Liver (tissue), 3 donors: ENCODE results near the gene PLB1.

ENCODE experiments used
- EGR1 ChIP-seq, 2 donors: IDR thresholded peaks; 2 replicates each; pipeline ENCODE4 v1.6.1; 2016 to 2018; ENCODE audit warnings: antibody characterized with exemption in 2 of 2, low read depth in 2 of 2
- FOXA2 ChIP-seq: IDR thresholded peaks from 2 replicates; pipeline ENCODE4 v1.6.1; 2016; ENCODE audit warnings: antibody characterized with exemption
- JUND ChIP-seq, 2 donors: IDR thresholded peaks; 2 replicates each; pipeline ENCODE4 v1.6.1; 2016; ENCODE audit warnings: antibody characterized with exemption in 2 of 2
- RAD21 ChIP-seq, 2 donors: IDR thresholded peaks; 2 replicates each; pipeline ENCODE4 v1.6.1; 2016; ENCODE audit warnings: antibody characterized with exemption in 2 of 2, mild to moderate bottlenecking in 2 of 2
- TAF1 ChIP-seq: conservative IDR thresholded peaks from 2 replicates; pipeline ENCODE4 v1.6.1; 2016; ENCODE audit warnings: antibody characterized with exemption, mild to moderate bottlenecking
- YY1 ChIP-seq: IDR thresholded peaks from 2 replicates; pipeline ENCODE4 v1.6.1; 2016; ENCODE audit warnings: antibody characterized with exemption, mild to moderate bottlenecking
- TF ChIP-seq, protein P1 (sequence below): fragments of 150-350 bp; IDR thresholded peaks from 2 replicates; pipeline ENCODE4 v1.5.1; 2017; ENCODE audit warnings: improper control_type of control experiment, low read depth, low read length; ENCODE audit not compliant: missing input control
- TF ChIP-seq, protein P2 (sequence below): IDR thresholded peaks from 2 replicates; pipeline ENCODE4 v1.6.1; 2016; ENCODE audit warnings: antibody characterized with exemption
- TF ChIP-seq, protein P3 (sequence below): IDR thresholded peaks from 2 replicates; pipeline ENCODE4 v1.6.1; 2016; ENCODE audit warnings: antibody characterized with exemption, mild to moderate bottlenecking
- TF ChIP-seq, protein P4 (sequence below): IDR thresholded peaks from 2 replicates; pipeline ENCODE4 v1.6.1; 2016; ENCODE audit warnings: antibody characterized with exemption
- donor health status: healthy.
- donor health status: healthy.

DNA sequence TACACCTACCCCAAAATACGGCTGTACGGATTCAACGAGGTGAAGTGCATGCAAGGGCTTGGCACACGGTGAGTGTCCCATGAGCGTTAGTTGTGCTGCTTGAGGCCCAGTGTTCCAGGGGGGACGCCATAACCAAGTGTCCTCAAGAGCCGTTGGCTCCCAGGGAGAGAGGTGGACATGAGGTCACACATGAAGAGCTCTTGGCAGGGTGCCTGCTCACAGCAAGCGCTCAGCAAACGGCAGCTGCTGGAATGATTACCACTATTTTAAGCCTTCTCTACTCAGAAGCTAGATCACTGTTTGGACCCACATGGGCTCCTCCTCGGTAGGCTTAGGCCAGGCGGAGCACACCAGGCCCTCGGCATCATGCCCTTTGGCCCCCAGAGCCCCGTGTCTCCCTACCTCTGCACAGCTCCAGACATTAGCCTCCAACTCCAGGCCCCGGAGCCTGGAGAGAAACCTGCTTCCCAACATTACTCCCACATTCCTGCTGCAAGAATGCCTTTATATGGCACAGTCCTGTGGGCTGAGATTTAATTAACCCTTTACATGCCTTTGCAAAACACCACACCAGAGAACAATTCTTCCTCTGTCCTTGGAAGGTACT is 187.3 kb downstream of the PLB1 start:
- TF ChIP-seq, protein P1, sequence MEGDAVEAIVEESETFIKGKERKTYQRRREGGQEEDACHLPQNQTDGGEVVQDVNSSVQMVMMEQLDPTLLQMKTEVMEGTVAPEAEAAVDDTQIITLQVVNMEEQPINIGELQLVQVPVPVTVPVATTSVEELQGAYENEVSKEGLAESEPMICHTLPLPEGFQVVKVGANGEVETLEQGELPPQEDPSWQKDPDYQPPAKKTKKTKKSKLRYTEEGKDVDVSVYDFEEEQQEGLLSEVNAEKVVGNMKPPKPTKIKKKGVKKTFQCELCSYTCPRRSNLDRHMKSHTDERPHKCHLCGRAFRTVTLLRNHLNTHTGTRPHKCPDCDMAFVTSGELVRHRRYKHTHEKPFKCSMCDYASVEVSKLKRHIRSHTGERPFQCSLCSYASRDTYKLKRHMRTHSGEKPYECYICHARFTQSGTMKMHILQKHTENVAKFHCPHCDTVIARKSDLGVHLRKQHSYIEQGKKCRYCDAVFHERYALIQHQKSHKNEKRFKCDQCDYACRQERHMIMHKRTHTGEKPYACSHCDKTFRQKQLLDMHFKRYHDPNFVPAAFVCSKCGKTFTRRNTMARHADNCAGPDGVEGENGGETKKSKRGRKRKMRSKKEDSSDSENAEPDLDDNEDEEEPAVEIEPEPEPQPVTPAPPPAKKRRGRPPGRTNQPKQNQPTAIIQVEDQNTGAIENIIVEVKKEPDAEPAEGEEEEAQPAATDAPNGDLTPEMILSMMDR = no peak
- no peak for TF ChIP-seq EGR1 (IDR thresholded peaks at IDR 0.05; ENCODE audit: low read depth in 2 of 2)
- TF ChIP-seq TAF1 = no peak
- TF ChIP-seq, protein P2, sequence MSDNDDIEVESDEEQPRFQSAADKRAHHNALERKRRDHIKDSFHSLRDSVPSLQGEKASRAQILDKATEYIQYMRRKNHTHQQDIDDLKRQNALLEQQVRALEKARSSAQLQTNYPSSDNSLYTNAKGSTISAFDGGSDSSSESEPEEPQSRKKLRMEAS = no peak
- TF ChIP-seq, protein P3, sequence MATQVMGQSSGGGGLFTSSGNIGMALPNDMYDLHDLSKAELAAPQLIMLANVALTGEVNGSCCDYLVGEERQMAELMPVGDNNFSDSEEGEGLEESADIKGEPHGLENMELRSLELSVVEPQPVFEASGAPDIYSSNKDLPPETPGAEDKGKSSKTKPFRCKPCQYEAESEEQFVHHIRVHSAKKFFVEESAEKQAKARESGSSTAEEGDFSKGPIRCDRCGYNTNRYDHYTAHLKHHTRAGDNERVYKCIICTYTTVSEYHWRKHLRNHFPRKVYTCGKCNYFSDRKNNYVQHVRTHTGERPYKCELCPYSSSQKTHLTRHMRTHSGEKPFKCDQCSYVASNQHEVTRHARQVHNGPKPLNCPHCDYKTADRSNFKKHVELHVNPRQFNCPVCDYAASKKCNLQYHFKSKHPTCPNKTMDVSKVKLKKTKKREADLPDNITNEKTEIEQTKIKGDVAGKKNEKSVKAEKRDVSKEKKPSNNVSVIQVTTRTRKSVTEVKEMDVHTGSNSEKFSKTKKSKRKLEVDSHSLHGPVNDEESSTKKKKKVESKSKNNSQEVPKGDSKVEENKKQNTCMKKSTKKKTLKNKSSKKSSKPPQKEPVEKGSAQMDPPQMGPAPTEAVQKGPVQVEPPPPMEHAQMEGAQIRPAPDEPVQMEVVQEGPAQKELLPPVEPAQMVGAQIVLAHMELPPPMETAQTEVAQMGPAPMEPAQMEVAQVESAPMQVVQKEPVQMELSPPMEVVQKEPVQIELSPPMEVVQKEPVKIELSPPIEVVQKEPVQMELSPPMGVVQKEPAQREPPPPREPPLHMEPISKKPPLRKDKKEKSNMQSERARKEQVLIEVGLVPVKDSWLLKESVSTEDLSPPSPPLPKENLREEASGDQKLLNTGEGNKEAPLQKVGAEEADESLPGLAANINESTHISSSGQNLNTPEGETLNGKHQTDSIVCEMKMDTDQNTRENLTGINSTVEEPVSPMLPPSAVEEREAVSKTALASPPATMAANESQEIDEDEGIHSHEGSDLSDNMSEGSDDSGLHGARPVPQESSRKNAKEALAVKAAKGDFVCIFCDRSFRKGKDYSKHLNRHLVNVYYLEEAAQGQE = no peak
- TF ChIP-seq, protein P4, sequence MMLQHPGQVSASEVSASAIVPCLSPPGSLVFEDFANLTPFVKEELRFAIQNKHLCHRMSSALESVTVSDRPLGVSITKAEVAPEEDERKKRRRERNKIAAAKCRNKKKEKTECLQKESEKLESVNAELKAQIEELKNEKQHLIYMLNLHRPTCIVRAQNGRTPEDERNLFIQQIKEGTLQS = no peak
- peak in 1 of 2 donors; percentile 41 for TF ChIP-seq RAD21 (IDR thresholded peaks at IDR 0.05)
- TF ChIP-seq JUND (IDR thresholded peaks at IDR 0.05) = no peak
- no peak for TF ChIP-seq YY1
- TF ChIP-seq FOXA2 = no peak
